HEK293 (cell line): ENCODE data around the gene CENPB.

ENCODE experiments used
- CTCF ChIA-PET: fragments of 350-600 bp; formaldehyde crosslinking; extraction: SDS; loops from one replicate; lab custom pipeline; 2021; ENCODE audit warnings: antibody characterized with exemption; lab: Yijun Ruan, JAX
- POLR2A ChIA-PET: fragments of 300-600 bp; formaldehyde crosslinking; extraction: SDS; loops from one replicate; lab custom pipeline; 2020; ENCODE audit warnings: antibody characterized with exemption, inconsistent platforms; lab: Yijun Ruan, JAX
- H3K27ac ChIP-seq: fragments of 200-500 bp; sonication (Bioruptor generic); 2 replicates; pipeline ENCODE4 v1.5.1; 2014; ENCODE audit warnings: low read depth, low read length, control low read depth, inconsistent platforms; ENCODE audit errors: extremely low read depth
- H3K36me3 ChIP-seq, 2 experiments: fragments of 200-500 bp in 1 of 2; sonication (Bioruptor generic) in 1 of 2; 1 replicate in 1 of 2; 2 replicates in 1 of 2; pipeline ENCODE4 v1.5.1; 2014 to 2017; ENCODE audit warnings: inconsistent platforms in 2 of 2, low read length in 2 of 2; ENCODE audit not compliant: control insufficient read depth in 2 of 2, insufficient read depth in 1 of 2
- H3K4me1 ChIP-seq: fragments of 200-500 bp; sonication (Bioruptor generic); 2 replicates; pipeline ENCODE4 v1.5.1; 2014; ENCODE audit warnings: mild to moderate bottlenecking, low read length, inconsistent platforms; ENCODE audit not compliant: control insufficient read depth, insufficient read depth
- H3K4me3 ChIP-seq: 2 replicates; pipeline ENCODE4 v1.5.1; 2011; ENCODE audit warnings: low read depth, mild to moderate bottlenecking, control low read depth, low read length, moderate library complexity
- H3K9me3 ChIP-seq: fragments of 200-500 bp; sonication (Bioruptor generic); 2 replicates; pipeline ENCODE4 v1.5.1; 2014; ENCODE audit warnings: low read depth, low read length, inconsistent platforms; ENCODE audit not compliant: control insufficient read depth, insufficient read depth
- BCL6B ChIP-seq: fragments of 450-650 bp; formaldehyde crosslinking; IDR thresholded peaks from 2 replicates; pipeline ENCODE4 v1.5.1; 2017; ENCODE audit warnings: missing biosample characterization, missing genetic modification characterization
- KLF10 ChIP-seq: fragments of 450-650 bp; IDR thresholded peaks from 2 replicates; pipeline ENCODE4 v1.5.1; 2018; ENCODE audit warnings: missing biosample characterization, mild to moderate bottlenecking, missing genetic modification characterization
- SCRT2 ChIP-seq: fragments of 450-650 bp; formaldehyde crosslinking; IDR thresholded peaks from 2 replicates; pipeline ENCODE4 v1.5.1; 2016; ENCODE audit warnings: missing biosample characterization, missing genetic modification characterization
- ZBTB17 ChIP-seq: fragments of 450-650 bp; formaldehyde crosslinking; IDR thresholded peaks from 2 replicates; pipeline ENCODE4 v1.5.1; 2016; ENCODE audit warnings: missing biosample characterization, missing genetic modification characterization
- ZNF132 ChIP-seq: fragments of 450-650 bp; formaldehyde crosslinking; IDR thresholded peaks from 2 replicates; pipeline ENCODE4 v1.5.1; 2017; ENCODE audit warnings: missing biosample characterization, missing genetic modification characterization, borderline replicate concordance
- ZNF146 ChIP-seq: fragments of 450-650 bp; formaldehyde crosslinking; IDR thresholded peaks from 2 replicates; pipeline ENCODE4 v1.5.1; 2016; ENCODE audit warnings: missing biosample characterization, missing genetic modification characterization
- ZNF16 ChIP-seq: fragments of 450-650 bp; formaldehyde crosslinking; IDR thresholded peaks from 2 replicates; pipeline ENCODE4 v1.5.1; 2016; ENCODE audit warnings: low read depth, missing biosample characterization, missing genetic modification characterization
- ZNF169 ChIP-seq: fragments of 450-650 bp; formaldehyde crosslinking; IDR thresholded peaks from 2 replicates; pipeline ENCODE4 v1.5.1; 2016; ENCODE audit warnings: missing biosample characterization, missing genetic modification characterization
- ZNF214 ChIP-seq: fragments of 450-650 bp; formaldehyde crosslinking; IDR thresholded peaks from 2 replicates; pipeline ENCODE4 v1.5.1; 2017; ENCODE audit warnings: missing biosample characterization, mild to moderate bottlenecking, missing genetic modification characterization, borderline replicate concordance
- ZNF350 ChIP-seq: fragments of 450-650 bp; formaldehyde crosslinking; IDR thresholded peaks from 2 replicates; pipeline ENCODE4 v1.5.0; 2017; ENCODE audit warnings: missing biosample characterization, mild to moderate bottlenecking, missing genetic modification characterization
- ZNF404 ChIP-seq: fragments of 450-650 bp; formaldehyde crosslinking; IDR thresholded peaks from 2 replicates; pipeline ENCODE4 v1.5.1; 2017; ENCODE audit warnings: missing biosample characterization, missing genetic modification characterization
- ZNF561 ChIP-seq: fragments of 450-650 bp; IDR thresholded peaks from 2 replicates; pipeline ENCODE4 v1.5.1; 2018; ENCODE audit warnings: missing biosample characterization, missing genetic modification characterization, borderline replicate concordance
- ZNF596 ChIP-seq: fragments of 450-650 bp; IDR thresholded peaks from 2 replicates; pipeline ENCODE4 v1.5.0; 2018; ENCODE audit warnings: missing biosample characterization, mild to moderate bottlenecking, missing genetic modification characterization, moderate library complexity
- ZNF621 ChIP-seq: fragments of 450-650 bp; formaldehyde crosslinking; IDR thresholded peaks from 2 replicates; pipeline ENCODE4 v1.5.1; 2017; ENCODE audit warnings: missing biosample characterization, missing genetic modification characterization
- ZNF623 ChIP-seq: fragments of 450-650 bp; formaldehyde crosslinking; IDR thresholded peaks from 2 replicates; pipeline ENCODE4 v1.5.1; 2016; ENCODE audit warnings: missing biosample characterization, missing genetic modification characterization
- ZNF660 ChIP-seq: fragments of 450-650 bp; IDR thresholded peaks from 2 replicates; pipeline ENCODE4 v1.5.1; 2018; ENCODE audit warnings: missing biosample characterization, mild to moderate bottlenecking, missing genetic modification characterization
- ZNF701 ChIP-seq: fragments of 450-650 bp; formaldehyde crosslinking; IDR thresholded peaks from 2 replicates; pipeline ENCODE4 v1.5.1; 2016; ENCODE audit warnings: missing biosample characterization, missing genetic modification characterization
- ZNF777 ChIP-seq: fragments of 450-650 bp; formaldehyde crosslinking; IDR thresholded peaks from 2 replicates; pipeline ENCODE4 v1.5.1; 2017; ENCODE audit warnings: missing biosample characterization, missing genetic modification characterization, borderline replicate concordance
- TF ChIP-seq, protein P1 (sequence below): IDR thresholded peaks from 2 replicates; pipeline ENCODE4 v1.6.1; 2011; ENCODE audit warnings: mild to moderate bottlenecking, low read depth, low read length, borderline replicate concordance
- TF ChIP-seq, protein P2 (sequence below): fragments of 450-650 bp; formaldehyde crosslinking; IDR thresholded peaks from 2 replicates; pipeline ENCODE4 v1.5.1; 2016; ENCODE audit warnings: missing biosample characterization, missing genetic modification characterization, borderline replicate concordance

Gene CENPB

GRCh38 chr20:3758566-3758965 is 28.0 kb downstream of the CENPB start:
- CTCF ChIA-PET: interaction anchor here (0.8 to 2.9 kb wide), 3 partner anchors 8 to 10 kb away, joined by 3 to 12 read pairs (median 10); partner anchors contain the start of gene ADISSP

GRCh38 chr20:3757268-3757667 is 29.3 kb downstream of the CENPB start:
- H3K36me3 ChIP-seq: peaks cover 0 to 65% of the 10 kb centered on the region in 2 experiments; a peak in 2 of 3 replicates
- CTCF ChIA-PET: interaction anchor here (0.6 to 2.9 kb wide), 9 partner anchors 9 to 315 kb away, joined by 3 to 12 read pairs (median 4); partner anchors contain the start of genes ADISSP and SPEF1
- TF ChIP-seq ZNF214 (tag by site-specific recombination): no peak
- POLR2A ChIA-PET: interaction anchor here (0.6 to 1.7 kb wide), 3 partner anchors 10 to 84 kb away, joined by 3 to 9 read pairs (median 4); partner anchors contain the start of genes ADISSP and CDC25B
- H3K27ac ChIP-seq: no peak overlapping the region
- H3K4me1 ChIP-seq: 0 out of 2 replicates have a peak, but pooled peaks cover 2% of the 10 kb centered on the region
- H3K4me3 ChIP-seq: no peak overlapping the region
- no peaks in the 10 kb centered on the region for H3K9me3 ChIP-seq

More at GRCh38 chr20:3758566-3758965, 28.0 kb downstream of the CENPB start:
- Histone ChIP-seq H3K4me3 (no peak overlapping the region), H3K4me1 (no peaks in the 10 kb centered on the region), H3K9me3 (no peaks in the 10 kb centered on the region), H3K27ac (no peak overlapping the region), H3K36me3 (peaks cover 0 to 61% of the 10 kb centered on the region in 2 experiments; a peak in 2 of 3 replicates)
- TF ChIP-seq, protein P1, sequence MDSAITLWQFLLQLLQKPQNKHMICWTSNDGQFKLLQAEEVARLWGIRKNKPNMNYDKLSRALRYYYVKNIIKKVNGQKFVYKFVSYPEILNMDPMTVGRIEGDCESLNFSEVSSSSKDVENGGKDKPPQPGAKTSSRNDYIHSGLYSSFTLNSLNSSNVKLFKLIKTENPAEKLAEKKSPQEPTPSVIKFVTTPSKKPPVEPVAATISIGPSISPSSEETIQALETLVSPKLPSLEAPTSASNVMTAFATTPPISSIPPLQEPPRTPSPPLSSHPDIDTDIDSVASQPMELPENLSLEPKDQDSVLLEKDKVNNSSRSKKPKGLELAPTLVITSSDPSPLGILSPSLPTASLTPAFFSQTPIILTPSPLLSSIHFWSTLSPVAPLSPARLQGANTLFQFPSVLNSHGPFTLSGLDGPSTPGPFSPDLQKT: no peak
- no peak for TF ChIP-seq ZNF169 (tag by site-specific recombination)
- no peak for TF ChIP-seq ZNF660 (tag by site-specific recombination)
- no peak for TF ChIP-seq ZBTB17 (tag by site-specific recombination)
- no peak for TF ChIP-seq ZNF596 (tag by site-specific recombination)
- TF ChIP-seq ZNF701 (tag by site-specific recombination): no peak
- TF ChIP-seq ZNF132 (tag by site-specific recombination): no peak
- TF ChIP-seq, protein P2, sequence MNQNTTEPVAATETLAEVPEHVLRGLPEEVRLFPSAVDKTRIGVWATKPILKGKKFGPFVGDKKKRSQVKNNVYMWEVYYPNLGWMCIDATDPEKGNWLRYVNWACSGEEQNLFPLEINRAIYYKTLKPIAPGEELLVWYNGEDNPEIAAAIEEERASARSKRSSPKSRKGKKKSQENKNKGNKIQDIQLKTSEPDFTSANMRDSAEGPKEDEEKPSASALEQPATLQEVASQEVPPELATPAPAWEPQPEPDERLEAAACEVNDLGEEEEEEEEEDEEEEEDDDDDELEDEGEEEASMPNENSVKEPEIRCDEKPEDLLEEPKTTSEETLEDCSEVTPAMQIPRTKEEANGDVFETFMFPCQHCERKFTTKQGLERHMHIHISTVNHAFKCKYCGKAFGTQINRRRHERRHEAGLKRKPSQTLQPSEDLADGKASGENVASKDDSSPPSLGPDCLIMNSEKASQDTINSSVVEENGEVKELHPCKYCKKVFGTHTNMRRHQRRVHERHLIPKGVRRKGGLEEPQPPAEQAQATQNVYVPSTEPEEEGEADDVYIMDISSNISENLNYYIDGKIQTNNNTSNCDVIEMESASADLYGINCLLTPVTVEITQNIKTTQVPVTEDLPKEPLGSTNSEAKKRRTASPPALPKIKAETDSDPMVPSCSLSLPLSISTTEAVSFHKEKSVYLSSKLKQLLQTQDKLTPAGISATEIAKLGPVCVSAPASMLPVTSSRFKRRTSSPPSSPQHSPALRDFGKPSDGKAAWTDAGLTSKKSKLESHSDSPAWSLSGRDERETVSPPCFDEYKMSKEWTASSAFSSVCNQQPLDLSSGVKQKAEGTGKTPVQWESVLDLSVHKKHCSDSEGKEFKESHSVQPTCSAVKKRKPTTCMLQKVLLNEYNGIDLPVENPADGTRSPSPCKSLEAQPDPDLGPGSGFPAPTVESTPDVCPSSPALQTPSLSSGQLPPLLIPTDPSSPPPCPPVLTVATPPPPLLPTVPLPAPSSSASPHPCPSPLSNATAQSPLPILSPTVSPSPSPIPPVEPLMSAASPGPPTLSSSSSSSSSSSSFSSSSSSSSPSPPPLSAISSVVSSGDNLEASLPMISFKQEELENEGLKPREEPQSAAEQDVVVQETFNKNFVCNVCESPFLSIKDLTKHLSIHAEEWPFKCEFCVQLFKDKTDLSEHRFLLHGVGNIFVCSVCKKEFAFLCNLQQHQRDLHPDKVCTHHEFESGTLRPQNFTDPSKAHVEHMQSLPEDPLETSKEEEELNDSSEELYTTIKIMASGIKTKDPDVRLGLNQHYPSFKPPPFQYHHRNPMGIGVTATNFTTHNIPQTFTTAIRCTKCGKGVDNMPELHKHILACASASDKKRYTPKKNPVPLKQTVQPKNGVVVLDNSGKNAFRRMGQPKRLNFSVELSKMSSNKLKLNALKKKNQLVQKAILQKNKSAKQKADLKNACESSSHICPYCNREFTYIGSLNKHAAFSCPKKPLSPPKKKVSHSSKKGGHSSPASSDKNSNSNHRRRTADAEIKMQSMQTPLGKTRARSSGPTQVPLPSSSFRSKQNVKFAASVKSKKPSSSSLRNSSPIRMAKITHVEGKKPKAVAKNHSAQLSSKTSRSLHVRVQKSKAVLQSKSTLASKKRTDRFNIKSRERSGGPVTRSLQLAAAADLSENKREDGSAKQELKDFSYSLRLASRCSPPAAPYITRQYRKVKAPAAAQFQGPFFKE (tag by site-specific recombination): no peak
- TF ChIP-seq ZNF777 (tag by site-specific recombination): no peak
- TF ChIP-seq KLF10 (tag by site-specific recombination): no peak
- no peak for TF ChIP-seq ZNF404 (tag by site-specific recombination)
- no peak for TF ChIP-seq BCL6B (tag by site-specific recombination)
- TF ChIP-seq ZNF16 (tag by site-specific recombination): no peak
- no peak for TF ChIP-seq ZNF621 (tag by site-specific recombination)
- TF ChIP-seq ZNF350: no peak
- no peak for TF ChIP-seq ZNF561 (tag by site-specific recombination)
- TF ChIP-seq SCRT2 (tag by site-specific recombination): no peak
- no peak for TF ChIP-seq ZNF623 (tag by site-specific recombination)
- TF ChIP-seq ZNF146: no peak
- POLR2A ChIA-PET: interaction anchor here (1.3 kb wide), 1 partner anchor 9 kb away, joined by 6 read pairs; the partner anchor contains the start of gene ADISSP
